GM21786 (cell line): Measurements from ENCODE around the gene MTG1.

Experiments used
- ATAC-seq: cut with Tn5 transposase; IDR thresholded peaks from one replicate; pipeline ENCODE4 v1.9.1; 2021; ENCODE audit not compliant: unreplicated experiment

Gene MTG1

GRCh38 chr10:133445751-133446708 is 52.1 kb downstream of the MTG1 start:
- ATAC-seq: no peak

GRCh38 chr10:133446979-133447378 is 53.0 kb downstream of the MTG1 start:
- ATAC-seq: no peak

GRCh38 chr10:133448120-133448519 is 54.2 kb downstream of the MTG1 start:
- no peak for ATAC-seq

GRCh38 chr10:133451346-133451745 is 57.4 kb downstream of the MTG1 start:
- no peak for ATAC-seq

GRCh38 chr10:133452453-133452852 is 58.5 kb downstream of the MTG1 start:
- no peak for ATAC-seq

GRCh38 chr10:133453516-133454203 is 59.7 kb downstream of the MTG1 start, which contains the start of gene SCART1:
SCART1 (plus strand) TSS chr10:133453945; CDS start chr10:133453998, 53 bp downstream.
- ATAC-seq: no peak

GRCh38 chr10:133454204-133454893 is 60.4 kb downstream of the MTG1 start:
- ATAC-seq: no peak

- ATAC-seq: no peak
Observed at GRCh38 chr10:133455196-133455595, 61.2 kb downstream of the MTG1 start.

- ATAC-seq: no peak
Observed at GRCh38 chr10:133455611-133456031, 61.7 kb downstream of the MTG1 start.

- ATAC-seq: no peak
Observed at GRCh38 chr10:133456041-133456951, 62.3 kb downstream of the MTG1 start.

- no peak for ATAC-seq
Observed at GRCh38 chr10:133457100-133457841, 63.3 kb downstream of the MTG1 start.

GRCh38 chr10:133458021-133458709 is 64.2 kb downstream of the MTG1 start:
- no peak for ATAC-seq

- ATAC-seq: no peak
Observed at GRCh38 chr10:133458710-133459453, 64.9 kb downstream of the MTG1 start.

GRCh38 chr10:133459454-133460207 is 65.7 kb downstream of the MTG1 start:
- ATAC-seq: no peak

- ATAC-seq: no peak
Observed at GRCh38 chr10:133460208-133460769, 66.3 kb downstream of the MTG1 start.

GRCh38 chr10:133461027-133461426 is 67.1 kb downstream of the MTG1 start:
- no peak for ATAC-seq

- no peak for ATAC-seq
Observed at GRCh38 chr10:133461841-133462240, 67.9 kb downstream of the MTG1 start.
